K562 (cell line): ENCODE results near the gene CBFA2T3. TPM values are rescaled to one million over a fixed set of nuclear protein-coding genes. Genes with fewer than 3 reads are reported as not detected.

ENCODE experiments used
- FIP1L1 ChIP-seq: fragments of 200-400 bp; formaldehyde crosslinking; IDR thresholded peaks from 2 replicates; pipeline ENCODE4 v1.6.1; 2018; ENCODE audit warnings: mild to moderate bottlenecking, low read depth, low read length; ENCODE audit not compliant: poor library complexity, severe bottlenecking
- GATAD2B ChIP-seq: fragments of 450-650 bp; IDR thresholded peaks from 2 replicates; pipeline ENCODE4 v1.6.1; 2017; ENCODE audit warnings: mild to moderate bottlenecking, borderline replicate concordance
- POLR2A ChIP-seq: fragments of 450-650 bp; conservative IDR thresholded peaks from 2 replicates; pipeline ENCODE4 v1.6.1; 2016
- RBFOX2 ChIP-seq: fragments of 200-400 bp; formaldehyde crosslinking; IDR thresholded peaks from 2 replicates; pipeline ENCODE4 v1.6.1; 2017; ENCODE audit warnings: low read depth, mild to moderate bottlenecking, low read length, moderate library complexity
- RFX1 ChIP-seq: fragments of 450-650 bp; IDR thresholded peaks from 2 replicates; pipeline ENCODE4 v1.6.1; 2016; ENCODE audit warnings: mild to moderate bottlenecking, moderate library complexity
- SUPT5H ChIP-seq: fragments of 450-650 bp; IDR thresholded peaks from 2 replicates; pipeline ENCODE4 v1.6.1; 2016
- polyA plus RNA-seq, 8 experiments: library from polyadenylated mRNA; depleted of rRNA in 4 of 8; stranded (reverse) in 5 of 8; unstranded in 3 of 8; fragments of >200 nt; fragmentation: Nextera tagmentation in 2 of 8; fragmentation: Illumina TruSeq in 1 of 8; extraction: Ambion mirVana in 2 of 8; extraction: Trizol in 1 of 8; gene quantifications; 2 replicates each; pipeline versions ENCODE4 v1.2.1 to v1.2.3, GENCODE V29; 2011 to 2014; ENCODE audit warnings: inconsistent platforms in 1 of 8, missing spikeins in 1 of 8
- total RNA-seq, 7 experiments: library from RNA; depleted of rRNA in 6 of 7; stranded (reverse); fragments of >200 nt in 6 of 7; fragmentation: Illumina TruSeq in 2 of 7; extraction: Trizol in 2 of 7; gene quantifications; 2 replicates each; pipeline versions ENCODE4 v1.2.1 to v1.2.3, GENCODE V29; 2011 to 2021; ENCODE audit warnings: low replicate concordance in 1 of 7
- TF ChIP-seq, protein P1 (sequence below), 2 experiments: fragments of 450-650 bp; formaldehyde crosslinking in 1 of 2; IDR thresholded peaks; 2 replicates each; pipeline versions ENCODE4 v1.4.0 to v1.6.1; 2014 to 2020; ENCODE audit warnings: mild to moderate bottlenecking in 2 of 2, borderline replicate concordance in 1 of 2, low read depth in 1 of 2
- TF ChIP-seq, protein P2 (sequence below): fragments of 200-400 bp; formaldehyde crosslinking; IDR thresholded peaks from 2 replicates; pipeline ENCODE4 v1.6.1; 2017; ENCODE audit warnings: mild to moderate bottlenecking, low read depth, low read length, moderate library complexity
- TF ChIP-seq, protein P3 (sequence below): sonication (generic); formaldehyde crosslinking; IDR thresholded peaks from 2 replicates; pipeline ENCODE4 v1.9.0; 2022; ENCODE audit warnings: mild to moderate bottlenecking, missing genetic modification reagents
- TF ChIP-seq, protein P4 (sequence below): sonication (generic); formaldehyde crosslinking; IDR thresholded peaks from 2 replicates; pipeline ENCODE4 v1.8.0; 2022; ENCODE audit warnings: mild to moderate bottlenecking, missing genetic modification reagents

The CBFA2T3 gene
- total and polyA plus RNA-seq, 9 of the 15 experiments (the other 6 are each of a cell fraction or from before 2014, with no cell fraction given), result 2.3 to 145 (median 6.7) TPM

DNA sequence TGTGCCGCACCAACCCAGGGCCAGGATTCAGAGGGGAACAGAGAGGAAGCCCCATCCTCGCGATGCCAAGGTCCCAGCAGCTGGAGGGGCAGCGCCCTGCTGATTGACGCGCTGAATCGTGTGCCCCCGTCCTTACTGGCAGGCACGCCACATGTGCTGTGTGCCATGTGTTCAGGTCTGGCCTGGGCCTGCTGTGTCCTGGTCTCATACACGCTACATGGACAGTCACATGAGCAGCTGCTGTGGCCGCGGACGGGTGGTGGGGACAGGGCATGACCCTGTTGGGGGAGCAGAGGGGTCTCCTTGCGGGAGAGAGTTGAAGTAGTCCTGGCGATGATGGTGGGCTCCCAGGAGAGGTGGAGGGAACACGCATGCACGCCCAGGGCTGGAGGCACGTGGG lies 18.0 kb downstream of the CBFA2T3 start (continued):
- TF ChIP-seq, protein P1, sequence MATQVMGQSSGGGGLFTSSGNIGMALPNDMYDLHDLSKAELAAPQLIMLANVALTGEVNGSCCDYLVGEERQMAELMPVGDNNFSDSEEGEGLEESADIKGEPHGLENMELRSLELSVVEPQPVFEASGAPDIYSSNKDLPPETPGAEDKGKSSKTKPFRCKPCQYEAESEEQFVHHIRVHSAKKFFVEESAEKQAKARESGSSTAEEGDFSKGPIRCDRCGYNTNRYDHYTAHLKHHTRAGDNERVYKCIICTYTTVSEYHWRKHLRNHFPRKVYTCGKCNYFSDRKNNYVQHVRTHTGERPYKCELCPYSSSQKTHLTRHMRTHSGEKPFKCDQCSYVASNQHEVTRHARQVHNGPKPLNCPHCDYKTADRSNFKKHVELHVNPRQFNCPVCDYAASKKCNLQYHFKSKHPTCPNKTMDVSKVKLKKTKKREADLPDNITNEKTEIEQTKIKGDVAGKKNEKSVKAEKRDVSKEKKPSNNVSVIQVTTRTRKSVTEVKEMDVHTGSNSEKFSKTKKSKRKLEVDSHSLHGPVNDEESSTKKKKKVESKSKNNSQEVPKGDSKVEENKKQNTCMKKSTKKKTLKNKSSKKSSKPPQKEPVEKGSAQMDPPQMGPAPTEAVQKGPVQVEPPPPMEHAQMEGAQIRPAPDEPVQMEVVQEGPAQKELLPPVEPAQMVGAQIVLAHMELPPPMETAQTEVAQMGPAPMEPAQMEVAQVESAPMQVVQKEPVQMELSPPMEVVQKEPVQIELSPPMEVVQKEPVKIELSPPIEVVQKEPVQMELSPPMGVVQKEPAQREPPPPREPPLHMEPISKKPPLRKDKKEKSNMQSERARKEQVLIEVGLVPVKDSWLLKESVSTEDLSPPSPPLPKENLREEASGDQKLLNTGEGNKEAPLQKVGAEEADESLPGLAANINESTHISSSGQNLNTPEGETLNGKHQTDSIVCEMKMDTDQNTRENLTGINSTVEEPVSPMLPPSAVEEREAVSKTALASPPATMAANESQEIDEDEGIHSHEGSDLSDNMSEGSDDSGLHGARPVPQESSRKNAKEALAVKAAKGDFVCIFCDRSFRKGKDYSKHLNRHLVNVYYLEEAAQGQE (IDR thresholded peaks at IDR 0.05; ENCODE audit: borderline replicate concordance), result no peak
- TF ChIP-seq, protein P1 (CRISPR knock-in tag; IDR thresholded peaks at IDR 0.05; ENCODE audit: low read depth), result no peak
- TF ChIP-seq SUPT5H (0 out of 2 replicates have a peak, but pooled peaks have one; percentile 41), RFX1 (no peak), POLR2A (peak; percentile 29; the same call in 1 of the 2 replicates), RBFOX2 (peak; percentile 48), FIP1L1 (peak; percentile 29), GATAD2B (no peak)
- TF ChIP-seq, protein P2, sequence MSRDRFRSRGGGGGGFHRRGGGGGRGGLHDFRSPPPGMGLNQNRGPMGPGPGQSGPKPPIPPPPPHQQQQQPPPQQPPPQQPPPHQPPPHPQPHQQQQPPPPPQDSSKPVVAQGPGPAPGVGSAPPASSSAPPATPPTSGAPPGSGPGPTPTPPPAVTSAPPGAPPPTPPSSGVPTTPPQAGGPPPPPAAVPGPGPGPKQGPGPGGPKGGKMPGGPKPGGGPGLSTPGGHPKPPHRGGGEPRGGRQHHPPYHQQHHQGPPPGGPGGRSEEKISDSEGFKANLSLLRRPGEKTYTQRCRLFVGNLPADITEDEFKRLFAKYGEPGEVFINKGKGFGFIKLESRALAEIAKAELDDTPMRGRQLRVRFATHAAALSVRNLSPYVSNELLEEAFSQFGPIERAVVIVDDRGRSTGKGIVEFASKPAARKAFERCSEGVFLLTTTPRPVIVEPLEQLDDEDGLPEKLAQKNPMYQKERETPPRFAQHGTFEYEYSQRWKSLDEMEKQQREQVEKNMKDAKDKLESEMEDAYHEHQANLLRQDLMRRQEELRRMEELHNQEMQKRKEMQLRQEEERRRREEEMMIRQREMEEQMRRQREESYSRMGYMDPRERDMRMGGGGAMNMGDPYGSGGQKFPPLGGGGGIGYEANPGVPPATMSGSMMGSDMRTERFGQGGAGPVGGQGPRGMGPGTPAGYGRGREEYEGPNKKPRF, result no peak
- TF ChIP-seq, protein P3, sequence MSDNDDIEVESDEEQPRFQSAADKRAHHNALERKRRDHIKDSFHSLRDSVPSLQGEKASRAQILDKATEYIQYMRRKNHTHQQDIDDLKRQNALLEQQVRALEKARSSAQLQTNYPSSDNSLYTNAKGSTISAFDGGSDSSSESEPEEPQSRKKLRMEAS (CRISPR knock-in tag), result no peak
- TF ChIP-seq, protein P4, sequence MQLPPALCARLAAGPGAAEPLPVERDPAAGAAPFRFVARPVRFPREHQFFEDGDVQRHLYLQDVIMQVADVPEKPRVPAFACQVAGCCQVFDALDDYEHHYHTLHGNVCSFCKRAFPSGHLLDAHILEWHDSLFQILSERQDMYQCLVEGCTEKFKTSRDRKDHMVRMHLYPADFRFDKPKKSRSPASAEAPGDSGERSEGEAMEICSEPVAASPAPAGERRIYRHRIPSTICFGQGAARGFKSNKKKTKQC (CRISPR knock-in tag), result no peak
